NCI-H510A treated with DMSO at 0.1 percent for 48 hours (cell line): Measurements from ENCODE around the gene CARS1.

Source experiments
- DNase-seq: peaks from one replicate; lab custom pipeline; 2025; lab: John Stamatoyannopoulos, UW

Gene CARS1

GRCh38 chr11:2991452-2992233 is 65.6 kb downstream of the CARS1 start:
- no peak for DNase-seq

GRCh38 chr11:2990617-2991451 is 66.4 kb downstream of the CARS1 start:
- DNase-seq, result peak; percentile 14

GRCh38 chr11:2989551-2989950 is 67.7 kb downstream of the CARS1 start:
- DNase-seq, result no peak

DNA sequence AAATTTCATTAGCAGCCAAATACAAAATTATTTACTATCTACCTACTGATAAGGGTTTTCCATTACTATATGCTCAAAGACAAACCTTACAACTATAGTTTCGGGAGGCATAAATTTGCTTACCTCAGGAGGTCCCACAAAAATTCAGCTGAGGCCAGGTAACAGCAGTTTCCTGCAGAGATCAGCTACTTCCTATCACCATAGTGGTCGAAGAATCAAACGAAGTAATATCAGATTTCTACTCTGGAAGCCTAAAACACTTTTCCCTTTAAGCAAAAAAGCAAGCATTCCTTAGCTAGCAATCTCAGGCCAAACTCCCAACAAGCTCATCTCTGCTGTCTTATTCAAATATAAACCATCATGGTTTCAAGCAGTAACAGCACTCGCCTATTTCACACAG is 68.2 kb downstream of the CARS1 start:
- no peak for DNase-seq

DNA sequence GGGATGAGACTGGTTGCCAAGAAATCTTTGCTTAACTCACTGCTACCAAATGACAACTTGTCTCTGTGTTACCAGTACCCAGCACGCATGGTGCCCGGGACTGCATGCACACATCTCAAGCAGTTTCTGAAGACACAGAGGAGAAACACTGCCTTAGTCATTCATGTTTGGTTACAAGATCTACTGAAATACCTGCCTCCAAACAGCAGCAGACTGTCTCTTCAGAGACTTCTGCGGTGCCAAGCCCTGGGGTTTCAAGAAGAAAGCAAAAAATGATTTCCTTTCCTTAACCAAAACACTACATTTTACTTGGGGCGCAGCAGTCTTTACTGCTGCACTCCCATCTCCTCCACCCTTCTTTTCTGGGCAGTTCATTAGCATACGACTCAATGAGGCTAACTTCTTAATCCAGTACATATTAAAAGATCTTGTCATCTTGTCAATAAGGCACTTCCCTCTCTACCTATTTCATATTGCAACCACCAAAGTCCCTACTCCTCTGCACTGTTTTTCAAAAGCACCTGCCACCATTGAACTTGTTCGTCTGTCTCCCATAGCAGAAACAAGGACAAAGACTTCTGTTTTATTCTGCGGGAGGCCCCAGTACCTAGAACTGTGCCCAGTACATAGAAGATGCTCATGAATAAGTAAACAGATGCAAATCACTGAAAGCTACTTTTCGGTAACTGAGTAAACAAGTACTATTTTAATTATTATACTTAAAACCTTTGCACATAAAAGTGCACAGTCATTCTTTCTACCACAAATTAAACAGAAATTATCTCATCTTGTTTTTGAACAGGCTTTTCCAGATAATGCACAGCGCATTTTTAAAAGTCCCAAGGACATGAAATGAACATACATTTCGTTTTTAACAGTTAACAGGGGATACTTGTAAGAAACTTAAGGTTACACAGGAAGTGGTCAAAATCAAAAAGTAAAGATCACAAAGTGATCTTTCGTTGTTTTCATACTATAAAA is 69.1 kb downstream of the CARS1 start:
- no peak for DNase-seq

GRCh38 chr11:2983908-2984307 is 73.3 kb downstream of the CARS1 start:
- DNase-seq, result no peak

DNA sequence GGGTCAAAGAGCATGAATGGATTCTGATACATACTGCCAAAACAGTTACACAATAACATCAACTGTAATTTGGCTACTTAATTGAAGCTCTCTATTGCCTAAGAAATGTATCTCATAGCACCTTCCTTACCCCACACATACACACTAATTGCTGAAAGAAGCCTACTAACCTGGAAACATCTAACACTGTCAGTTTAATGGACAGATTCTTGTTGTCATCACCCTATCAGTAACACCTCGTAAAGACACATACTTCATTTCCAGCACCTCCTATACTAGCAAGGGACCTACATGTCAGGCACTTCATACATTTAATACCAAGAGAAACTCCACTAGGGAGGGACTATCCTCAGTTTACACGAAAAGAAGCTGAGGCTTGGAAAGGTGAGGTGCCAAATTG is 75.0 kb downstream of the CARS1 start:
- DNase-seq, result no peak

DNA sequence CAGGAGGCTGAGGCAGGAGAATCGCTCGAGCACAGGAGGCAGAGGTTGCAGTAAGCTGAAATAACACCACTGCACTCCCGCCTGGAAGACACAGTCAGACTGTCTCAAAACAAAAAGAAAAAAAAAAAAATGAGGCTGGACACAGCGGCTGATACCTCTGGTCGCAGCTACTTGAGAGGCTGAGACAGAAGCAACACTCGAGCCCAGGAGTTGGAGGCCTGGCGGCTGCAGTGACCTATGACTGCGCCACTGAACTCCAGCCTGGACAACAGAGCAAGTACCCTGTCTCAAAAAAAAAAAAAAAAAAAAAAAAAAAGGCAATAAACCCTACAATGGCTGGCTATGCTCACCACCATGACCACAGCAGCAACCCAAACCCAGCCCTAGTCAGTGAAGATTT is 76.1 kb downstream of the CARS1 start:
- no peak for DNase-seq

DNA sequence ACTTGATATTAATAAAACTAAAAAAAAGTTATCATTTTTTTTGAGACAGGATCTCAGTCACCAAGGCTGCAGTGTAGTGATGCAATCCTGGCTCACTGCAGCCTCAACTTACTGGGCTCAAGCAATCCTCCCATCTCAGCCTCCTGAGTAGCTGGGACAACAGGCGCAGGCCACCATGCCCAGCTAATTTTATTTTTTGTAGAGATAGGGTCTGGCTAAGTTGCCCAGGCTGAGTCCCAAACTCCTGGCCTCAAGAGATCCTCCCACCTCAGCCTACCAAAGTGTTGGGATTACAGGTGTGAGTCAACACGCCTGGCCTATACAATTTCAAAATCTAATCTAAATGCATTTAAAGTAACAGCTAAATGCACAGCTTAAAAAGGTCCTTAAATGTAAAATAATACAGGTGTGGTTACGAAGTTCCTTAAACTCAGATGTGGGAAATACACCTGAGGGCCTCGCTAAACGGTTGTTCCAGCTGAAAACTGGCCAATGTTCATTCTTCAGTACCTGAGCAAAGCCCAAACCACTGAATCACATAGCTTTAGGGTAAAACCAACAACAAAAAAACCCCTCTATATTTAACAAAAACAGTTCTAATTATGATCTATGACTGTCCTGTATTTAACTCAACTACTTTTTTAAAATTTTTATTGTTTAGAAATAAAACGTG is 76.9 kb downstream of the CARS1 start:
- DNase-seq, result no peak

DNA sequence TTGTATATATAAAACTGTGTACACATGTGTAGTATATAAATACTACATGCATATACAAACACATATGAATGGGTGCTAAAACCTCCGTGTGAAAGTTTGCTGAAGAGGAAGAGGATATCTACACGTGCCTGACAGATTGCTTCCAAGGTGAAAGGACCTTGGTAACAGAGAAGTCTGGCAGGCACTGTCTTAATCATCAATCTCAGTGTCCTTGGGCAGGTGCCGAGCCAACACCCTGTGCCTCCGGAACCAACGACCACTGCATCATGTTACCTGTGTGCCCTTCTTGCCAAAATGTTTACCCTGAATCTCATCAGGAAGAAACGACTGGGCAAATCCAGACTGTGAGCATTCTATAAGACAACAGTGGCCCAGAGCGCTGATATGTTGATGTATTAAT is 80.1 kb downstream of the CARS1 start:
- DNase-seq, result no peak

DNA sequence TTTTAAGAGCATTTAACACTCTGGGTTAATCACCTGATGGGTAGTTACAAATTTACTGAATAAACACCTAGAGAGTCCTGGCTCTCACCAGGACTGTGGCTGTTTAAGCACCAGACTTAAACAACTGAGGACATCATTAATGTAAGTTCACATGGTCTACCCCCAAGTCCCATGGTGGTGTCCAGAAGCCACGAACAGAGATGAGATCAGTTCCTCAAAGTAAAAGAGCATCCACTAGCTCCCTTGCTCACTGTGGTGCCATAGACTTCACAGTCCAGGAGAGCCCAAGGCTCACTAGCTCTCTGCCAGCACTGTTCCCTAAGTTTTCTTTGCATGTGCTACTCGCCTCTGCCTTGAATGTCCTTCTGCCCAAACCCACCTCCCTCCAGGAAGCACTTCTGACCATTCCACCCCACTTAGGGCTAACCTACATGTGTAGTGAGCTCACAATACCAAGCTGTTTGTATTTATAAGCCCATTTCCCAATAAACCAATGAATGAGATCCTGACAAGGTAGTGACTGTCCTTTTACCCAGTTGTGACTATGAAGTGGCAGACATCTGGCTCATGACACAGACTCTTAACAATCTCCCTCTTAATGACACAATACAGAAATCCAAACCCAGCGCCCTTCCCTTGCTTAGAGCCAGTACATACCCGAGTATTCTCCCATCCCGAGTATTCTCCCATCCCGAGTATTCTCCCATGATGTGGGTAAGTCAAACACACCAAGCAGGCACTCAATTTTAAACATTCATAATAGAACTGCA is 80.7 kb downstream of the CARS1 start:
- no peak for DNase-seq

- DNase-seq, result no peak
Observed at GRCh38 chr11:2975594-2975993, 81.6 kb downstream of the CARS1 start.

DNA sequence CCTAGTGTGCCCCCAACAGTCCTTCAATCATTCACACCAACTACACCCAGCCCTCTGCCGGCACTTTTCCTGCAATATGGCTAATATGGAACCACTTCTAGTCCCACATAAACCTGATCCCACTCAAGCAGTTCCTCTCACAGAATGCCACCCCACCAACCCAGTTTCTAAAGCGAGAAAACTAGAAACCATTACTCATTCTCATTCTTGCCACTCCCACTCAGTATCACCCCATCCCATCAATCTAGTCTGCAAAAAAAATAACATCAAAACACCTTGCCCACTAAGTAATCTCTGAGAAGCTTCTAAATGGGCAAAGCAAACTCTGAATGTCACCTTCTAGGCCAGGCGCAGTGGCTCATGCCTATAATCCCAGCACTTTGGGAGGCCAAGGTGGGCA is 83.0 kb downstream of the CARS1 start:
- no peak for DNase-seq

- no peak for DNase-seq
Observed at GRCh38 chr11:2968341-2968900, 88.8 kb downstream of the CARS1 start.

- no peak for DNase-seq
Observed at GRCh38 chr11:2964782-2965181, 92.4 kb downstream of the CARS1 start.

GRCh38 chr11:2963761-2964160 is 93.5 kb downstream of the CARS1 start:
- DNase-seq, result no peak

- DNase-seq, result no peak
Observed at GRCh38 chr11:2963112-2963754, 94.0 kb downstream of the CARS1 start.

GRCh38 chr11:2961080-2961479 is 96.1 kb downstream of the CARS1 start:
- DNase-seq, result no peak

DNA sequence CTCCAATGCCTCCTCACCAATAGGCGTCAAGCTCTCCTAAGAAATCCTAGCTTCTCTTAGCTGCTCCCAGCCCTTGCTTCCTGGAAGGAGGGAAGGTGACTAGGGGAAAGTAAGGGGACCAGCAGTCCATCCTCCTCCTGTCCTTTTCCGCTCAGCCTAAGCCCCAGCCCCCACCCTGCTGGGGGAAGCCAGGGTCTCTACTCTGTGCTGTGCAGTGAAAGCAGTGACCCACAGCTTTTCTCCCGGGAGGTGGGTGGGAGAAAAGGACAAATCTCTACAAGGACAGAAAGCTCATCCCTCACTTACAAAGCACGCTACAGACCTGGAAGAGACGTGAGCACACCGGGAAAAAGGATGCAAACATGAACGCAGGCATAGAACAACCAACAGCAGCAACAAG is 97.1 kb downstream of the CARS1 start:
- no peak for DNase-seq

DNA sequence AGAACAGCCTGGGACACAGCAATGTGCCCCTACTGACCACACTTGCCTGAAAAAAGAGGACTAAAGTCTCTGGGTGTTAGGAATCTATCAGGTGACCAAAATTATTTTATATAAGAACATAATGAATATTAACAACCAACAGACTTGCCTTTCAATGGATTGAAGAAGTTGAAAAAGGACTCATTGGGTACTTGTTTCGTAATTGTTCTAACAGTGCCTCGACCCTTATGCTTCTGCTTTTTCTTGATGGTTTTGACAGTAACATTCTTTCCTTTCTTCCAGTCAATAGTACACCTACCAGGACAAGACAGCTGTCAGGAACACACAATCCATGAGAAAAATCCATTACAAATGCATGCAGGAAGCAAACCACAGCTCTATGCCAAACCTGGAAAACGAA is 99.0 kb downstream of the CARS1 start:
- no peak for DNase-seq
